Measurements from ENCODE around the gene TMA7. TPM values are rescaled to one million over a fixed set of nuclear protein-coding genes. Genes with fewer than 3 reads are reported as not detected.

Gene TMA7
- total and polyA plus RNA-seq, 9 of the 15 experiments (the other 6 are each of a cell fraction or from before 2014, with no cell fraction given): 209 to 1,003 (median 486) TPM

GRCh38 chr3:48465531-48466378, 25.7 kb downstream of the TMA7 start (continued):
- TF ChIP-seq BCLAF1 (IDR thresholded peaks at IDR 0.05; ENCODE audit: borderline replicate concordance in 1 of 2, control insufficient read depth in 1 of 2, low read depth in 2 of 2, low read length in 1 of 2) (no peak), HMG20A (CRISPR knock-in tag; conservative IDR thresholded peaks at IDR 0.05) (no peak), PURB (CRISPR knock-in tag; IDR thresholded peaks at IDR 0.05; ENCODE audit: low read depth) (no peak), HNRNPLL (IDR thresholded peaks at IDR 0.05; ENCODE audit: low read depth, low read length, poor library complexity, severe bottlenecking) (no peak), HMGN3 (IDR thresholded peaks at IDR 0.05; ENCODE audit: borderline replicate concordance, extremely low read depth, insufficient read length, low read depth, low read length) (peak; percentile 37), JUNB (CRISPR knock-in tag; conservative IDR thresholded peaks at IDR 0.05) (no peak), IRF9 (tag; IDR thresholded peaks at IDR 0.05) (no peak), JUN (IDR thresholded peaks at IDR 0.05; ENCODE audit: borderline replicate concordance, low read depth, low read length) (no peak), JUN (CRISPR knock-in tag; IDR thresholded peaks at IDR 0.05; ENCODE audit: borderline replicate concordance) (no peak), SREBF2 (CRISPR knock-in tag; IDR thresholded peaks at IDR 0.05) (no peak), MTA3 (IDR thresholded peaks at IDR 0.05; ENCODE audit: borderline replicate concordance) (no peak), TAF1 (IDR thresholded peaks at IDR 0.05; ENCODE audit: control insufficient read depth, extremely low read depth, insufficient read depth, low read length, severe bottlenecking) (no peak), DMBX1 (CRISPR knock-in tag; IDR thresholded peaks at IDR 0.05; ENCODE audit: borderline replicate concordance) (no peak), TFAM (CRISPR knock-in tag; conservative IDR thresholded peaks at IDR 0.05) (no peak), NFRKB (IDR thresholded peaks at IDR 0.05; ENCODE audit: low read depth) (no peak), E2F3 (CRISPR knock-in tag; IDR thresholded peaks at IDR 0.05) (no peak), SNRNP70 (optimal IDR thresholded peaks at IDR 0.05; ENCODE audit: low read depth, low read length) (no peak), ZNF12 (CRISPR knock-in tag; IDR thresholded peaks at IDR 0.05) (no peak)
- TF ChIP-seq, protein P1, sequence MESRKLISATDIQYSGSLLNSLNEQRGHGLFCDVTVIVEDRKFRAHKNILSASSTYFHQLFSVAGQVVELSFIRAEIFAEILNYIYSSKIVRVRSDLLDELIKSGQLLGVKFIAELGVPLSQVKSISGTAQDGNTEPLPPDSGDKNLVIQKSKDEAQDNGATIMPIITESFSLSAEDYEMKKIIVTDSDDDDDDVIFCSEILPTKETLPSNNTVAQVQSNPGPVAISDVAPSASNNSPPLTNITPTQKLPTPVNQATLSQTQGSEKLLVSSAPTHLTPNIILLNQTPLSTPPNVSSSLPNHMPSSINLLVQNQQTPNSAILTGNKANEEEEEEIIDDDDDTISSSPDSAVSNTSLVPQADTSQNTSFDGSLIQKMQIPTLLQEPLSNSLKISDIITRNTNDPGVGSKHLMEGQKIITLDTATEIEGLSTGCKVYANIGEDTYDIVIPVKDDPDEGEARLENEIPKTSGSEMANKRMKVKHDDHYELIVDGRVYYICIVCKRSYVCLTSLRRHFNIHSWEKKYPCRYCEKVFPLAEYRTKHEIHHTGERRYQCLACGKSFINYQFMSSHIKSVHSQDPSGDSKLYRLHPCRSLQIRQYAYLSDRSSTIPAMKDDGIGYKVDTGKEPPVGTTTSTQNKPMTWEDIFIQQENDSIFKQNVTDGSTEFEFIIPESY (CRISPR knock-in tag; IDR thresholded peaks at IDR 0.05): peak; percentile 90

All from K562 (cell line).